Activated CD4-positive, alpha-beta T cell treated with anti-CD3 and anti-CD28 coated beads, Interleukin-2, Interleukin-4, amounts not matched to agents 100 ng/mL and 50 ng/mL, durations not matched to agents 16 hours and 8 hours (primary cell): ENCODE data around the gene PIK3C3.

ENCODE experiments used
- DNase-seq: peaks from one replicate; pipeline ENCODE4 v3.0.0-alpha.2; 2020; ENCODE audit warnings: low spot score

PIK3C3 gene

GRCh38 chr18:42126586-42126985, 171.6 kb downstream of the PIK3C3 start:
- no peak for DNase-seq

GRCh38 chr18:42131066-42131929, 176.3 kb downstream of the PIK3C3 start:
- no peak for DNase-seq

GRCh38 chr18:42131930-42132244, 176.9 kb downstream of the PIK3C3 start:
- DNase-seq: no peak
